Measurements from ENCODE around the gene CACYBP.

The CACYBP gene, protein sequence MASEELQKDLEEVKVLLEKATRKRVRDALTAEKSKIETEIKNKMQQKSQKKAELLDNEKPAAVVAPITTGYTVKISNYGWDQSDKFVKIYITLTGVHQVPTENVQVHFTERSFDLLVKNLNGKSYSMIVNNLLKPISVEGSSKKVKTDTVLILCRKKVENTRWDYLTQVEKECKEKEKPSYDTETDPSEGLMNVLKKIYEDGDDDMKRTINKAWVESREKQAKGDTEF

DNA sequence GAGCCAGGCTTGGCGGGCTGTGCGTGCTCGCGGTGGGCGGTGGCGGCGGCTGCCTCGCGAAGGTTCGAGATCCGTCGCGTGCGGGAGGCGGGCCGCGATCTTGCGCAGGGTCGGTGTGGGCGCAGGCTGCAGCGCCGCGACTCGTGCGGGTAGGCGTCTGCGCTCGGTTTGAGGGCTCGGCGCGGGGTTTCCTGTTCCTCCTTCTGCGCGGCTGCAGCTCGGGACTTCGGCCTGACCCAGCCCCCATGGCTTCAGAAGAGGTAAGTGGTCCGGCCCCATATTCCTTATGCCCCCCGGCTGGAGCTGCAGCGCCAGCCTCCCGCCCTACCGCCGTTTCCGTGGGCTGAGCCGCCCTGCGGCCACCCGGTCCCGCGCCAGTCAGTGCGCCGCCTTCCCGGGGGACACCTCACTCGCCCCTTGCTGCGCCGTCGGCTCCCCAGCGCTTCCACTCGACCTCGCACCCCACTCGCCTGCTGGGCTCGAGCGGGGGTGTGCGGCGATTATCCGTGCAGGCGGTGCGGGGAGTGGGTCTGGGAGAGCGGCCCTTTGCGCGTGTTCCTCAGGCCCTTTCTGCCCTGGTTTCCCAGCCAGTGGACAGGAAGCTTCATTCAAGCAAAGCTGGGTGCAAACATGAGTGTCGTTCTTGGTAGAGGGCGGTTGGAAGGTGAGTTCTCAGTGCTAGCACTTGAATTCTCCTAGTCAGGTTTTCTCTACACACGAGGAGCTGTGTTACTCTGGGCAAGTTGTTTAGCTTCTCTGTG, at the start of gene CACYBP:
Gene CACYBP (plus strand): TSS at position 12 of the 761 bp plus-strand sequence. CDS start 234 bp downstream, at position 246.
- DNase-seq (no peak), ATAC-seq (peak; percentile 1)

DNA sequence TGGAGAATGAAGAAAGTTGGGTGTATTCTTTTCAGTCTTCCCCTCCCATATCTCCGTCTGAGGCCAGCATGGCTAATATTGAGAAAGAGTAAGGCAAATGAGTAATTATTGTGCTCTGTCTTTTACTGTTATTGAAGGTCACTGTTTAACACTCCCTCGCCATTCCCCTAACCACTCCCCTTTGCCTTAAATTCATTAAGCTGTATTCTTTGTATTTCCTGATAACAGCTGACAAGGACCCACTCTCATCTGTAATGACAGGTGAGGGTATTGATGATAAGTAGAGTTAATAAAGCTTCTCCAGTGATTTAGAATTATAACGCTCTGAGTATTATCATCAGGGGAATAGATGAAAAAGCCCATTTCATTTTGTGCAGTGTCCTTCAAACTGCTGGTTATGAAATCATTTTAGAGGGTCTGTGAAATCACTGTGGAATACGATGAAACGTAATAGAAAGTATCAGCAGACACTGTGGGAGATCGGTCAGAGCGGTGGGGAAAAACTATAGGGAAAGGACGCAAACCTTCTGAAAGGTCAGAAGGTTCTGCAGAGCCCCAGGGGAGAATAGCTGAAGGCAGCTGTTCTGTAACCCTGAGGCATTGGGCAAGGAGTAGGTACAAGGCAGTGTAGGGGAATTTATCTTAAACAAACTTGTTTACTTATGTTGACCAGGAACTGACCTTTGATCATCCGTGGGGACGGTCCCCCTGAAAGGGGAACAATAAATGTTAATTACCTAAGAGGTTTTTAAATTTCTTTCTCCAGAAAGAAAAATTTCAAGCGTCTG, 46.3 kb upstream of the CACYBP start:
- ATAC-seq (peak; percentile 20), DNase-seq (no peak)
- Mint-ChIP-seq H3K27me3 (no peaks in the 10 kb centered on the region), H3K27ac (peak overlapping the region; percentile 33), H3K4me3 (no peak overlapping the region), H3K4me1 (peaks cover 27% of the 10 kb centered on the region), H3K36me3 (ENCODE audit: low read depth) (peaks cover 2% of the 10 kb centered on the region), H3K9me3 (no peaks in the 10 kb centered on the region)

More for the DNA sequence above, at the start of gene CACYBP:
- no peaks in the 10 kb centered on the region for H3K27me3 Mint-ChIP-seq
- H3K36me3 Mint-ChIP-seq (ENCODE audit: low read depth): peaks cover 42% of the 10 kb centered on the region
- H3K4me1 Mint-ChIP-seq: peaks cover 60% of the 10 kb centered on the region
- no peaks in the 10 kb centered on the region for H3K9me3 Mint-ChIP-seq
- no peak within 1 kb of the TSS for H3K4me3 Mint-ChIP-seq
- peak within 1 kb of the TSS; percentile 91 for H3K27ac Mint-ChIP-seq

DNA sequence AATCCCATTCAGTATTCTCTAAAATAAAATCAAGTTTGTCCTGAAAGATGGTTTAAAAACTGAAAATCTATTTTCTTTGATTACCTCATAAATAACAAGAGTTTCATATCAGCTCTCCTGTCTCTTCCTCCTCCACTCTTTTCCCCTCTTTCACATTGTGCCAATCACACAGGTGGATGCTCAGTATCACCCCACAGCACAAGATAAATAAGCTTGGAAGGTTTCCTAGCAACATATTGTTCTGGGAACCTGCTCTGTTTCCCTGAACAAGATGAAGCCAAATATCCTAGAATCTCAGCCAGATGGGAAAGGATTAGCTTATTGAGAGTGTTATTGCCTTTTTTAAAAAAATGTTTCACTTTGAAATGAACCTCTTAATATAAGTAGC, 45.7 kb upstream of the CACYBP start:
- no peak overlapping the region for H3K27ac Mint-ChIP-seq

DNA sequence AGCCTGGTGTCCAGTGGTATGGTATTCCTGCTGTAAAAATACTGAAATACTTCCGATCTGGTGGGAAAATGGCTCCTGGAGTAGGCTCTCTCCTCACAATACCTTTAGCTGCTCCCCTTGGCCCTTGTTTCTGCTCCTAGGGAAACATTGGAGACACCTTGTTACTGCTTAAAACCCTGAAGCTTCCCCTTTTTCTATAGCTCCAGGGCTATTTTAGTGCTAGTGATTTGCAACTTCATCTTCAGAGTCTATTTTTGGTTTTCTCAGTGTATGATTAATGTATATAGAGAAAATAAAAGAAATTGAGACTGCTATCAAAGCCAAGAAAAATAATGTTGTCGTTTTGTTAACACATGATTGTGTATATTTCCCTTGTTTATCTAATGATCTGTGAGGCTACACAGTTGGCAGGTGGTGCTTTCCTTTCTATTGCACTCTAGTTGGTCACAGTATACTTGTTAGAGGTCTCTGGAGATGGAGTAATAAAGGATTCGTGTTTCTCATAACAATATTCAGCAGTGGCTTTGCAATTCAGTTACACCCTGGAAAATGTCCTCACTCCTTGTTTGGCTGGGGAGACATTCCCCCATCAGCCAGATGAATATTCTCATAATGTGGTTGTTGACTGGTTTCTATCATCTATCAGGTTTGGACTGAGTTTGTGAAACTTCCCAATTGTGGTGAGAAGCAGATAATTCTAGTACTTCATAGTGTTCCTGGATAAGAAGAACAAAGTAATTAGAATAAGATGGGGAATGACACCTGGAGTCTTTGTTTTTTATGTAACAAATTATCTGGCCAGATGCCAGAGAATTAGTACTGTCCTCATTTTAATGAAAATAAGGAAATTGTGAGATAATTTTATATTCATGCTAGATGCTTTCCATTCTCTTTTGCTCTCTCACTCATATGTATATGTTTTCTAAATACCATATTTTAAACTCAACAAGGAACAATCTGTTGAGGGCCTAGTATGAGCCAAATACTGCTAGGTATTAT, 44.8 kb upstream of the CACYBP start:
- H3K36me3 Mint-ChIP-seq (ENCODE audit: low read depth): peaks cover 2% of the 10 kb centered on the region
- no peak overlapping the region for H3K4me3 Mint-ChIP-seq
- H3K4me1 Mint-ChIP-seq: peaks cover 28% of the 10 kb centered on the region
- no peak for DNase-seq
- ATAC-seq: no peak
- no peaks in the 10 kb centered on the region for H3K9me3 Mint-ChIP-seq
- H3K27ac Mint-ChIP-seq: peak overlapping the region; percentile 3
- H3K27me3 Mint-ChIP-seq: no peaks in the 10 kb centered on the region

More for the DNA sequence above, 45.7 kb upstream of the CACYBP start:
- H3K4me1 Mint-ChIP-seq: peaks cover 28% of the 10 kb centered on the region
- H3K36me3 Mint-ChIP-seq (ENCODE audit: low read depth): peaks cover 2% of the 10 kb centered on the region
- no peak overlapping the region for H3K4me3 Mint-ChIP-seq
- DNase-seq (no peak), ATAC-seq (no peak)
- H3K27me3 Mint-ChIP-seq: no peaks in the 10 kb centered on the region
- H3K9me3 Mint-ChIP-seq: no peaks in the 10 kb centered on the region

DNA sequence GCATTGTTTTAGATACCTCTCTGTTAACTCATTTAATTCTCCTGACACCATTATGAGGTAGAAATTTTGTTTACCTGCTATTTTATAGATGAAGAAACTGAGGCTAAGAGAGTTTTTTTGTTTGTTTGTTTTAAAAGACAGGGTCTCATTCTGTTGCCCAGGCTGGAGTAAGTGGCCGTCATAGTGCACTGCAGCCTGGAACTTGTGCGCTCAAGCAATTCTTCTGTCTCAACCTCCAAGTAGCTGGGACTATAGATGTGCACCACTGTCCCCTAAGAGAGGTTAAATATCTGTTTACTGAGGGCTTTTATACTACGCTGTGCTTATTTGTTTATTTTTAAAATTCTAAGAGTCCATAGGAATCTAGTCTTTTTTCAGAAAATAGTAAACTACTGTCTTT, 43.7 kb upstream of the CACYBP start:
- H3K9me3 Mint-ChIP-seq: no peaks in the 10 kb centered on the region
- H3K36me3 Mint-ChIP-seq (ENCODE audit: low read depth): peaks cover 2% of the 10 kb centered on the region
- H3K27ac Mint-ChIP-seq: no peak overlapping the region
- ATAC-seq (no peak), DNase-seq (no peak)
- no peak overlapping the region for H3K4me3 Mint-ChIP-seq
- H3K4me1 Mint-ChIP-seq: peaks cover 28% of the 10 kb centered on the region
- H3K27me3 Mint-ChIP-seq: no peaks in the 10 kb centered on the region

DNA sequence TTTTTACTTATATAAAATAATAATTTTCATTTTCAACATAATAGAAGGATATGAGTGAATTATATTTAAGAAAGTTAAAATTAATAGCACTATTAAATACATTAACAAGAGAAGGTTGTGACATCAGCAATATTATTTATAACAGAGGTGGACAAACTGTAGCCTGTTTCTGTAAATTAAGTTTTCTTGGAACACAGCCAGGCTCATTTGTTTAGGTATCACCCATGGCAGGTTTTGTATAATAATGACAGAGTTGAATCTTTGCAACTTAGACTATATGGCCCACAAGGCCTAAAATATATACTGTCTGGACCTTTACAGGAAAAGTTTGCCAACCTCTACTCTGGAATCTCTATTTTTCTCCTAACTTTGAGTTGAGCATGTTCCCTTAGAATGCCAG, 42.8 kb upstream of the CACYBP start:
- no peak overlapping the region for H3K4me3 Mint-ChIP-seq
- no peak for ATAC-seq
- no peaks in the 10 kb centered on the region for H3K27me3 Mint-ChIP-seq
- peaks cover 2% of the 10 kb centered on the region for H3K36me3 Mint-ChIP-seq (ENCODE audit: low read depth)
- H3K27ac Mint-ChIP-seq: no peak overlapping the region
- DNase-seq: no peak
- H3K4me1 Mint-ChIP-seq: peaks cover 28% of the 10 kb centered on the region
- H3K9me3 Mint-ChIP-seq: no peaks in the 10 kb centered on the region

DNA sequence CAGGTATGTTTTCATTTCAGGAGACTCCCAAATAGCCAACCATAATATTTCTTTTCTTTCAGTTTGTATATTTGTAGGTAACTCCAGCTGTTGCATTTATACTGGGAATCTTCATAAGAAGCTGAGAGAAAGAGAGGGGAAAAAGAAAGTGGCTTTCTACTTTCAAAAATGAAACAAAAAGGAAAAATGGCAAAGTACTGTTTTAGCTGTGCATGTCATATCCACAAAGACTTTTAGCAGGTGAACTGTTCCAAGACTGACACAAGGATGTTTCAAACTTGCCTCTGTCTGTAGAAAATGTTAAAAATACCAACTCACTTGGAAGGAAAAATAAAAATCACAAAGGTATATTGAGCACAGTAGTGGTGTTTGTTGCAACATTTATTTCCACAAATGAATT, 41.9 kb upstream of the CACYBP start:
- H3K36me3 Mint-ChIP-seq (ENCODE audit: low read depth): peaks cover 2% of the 10 kb centered on the region
- H3K9me3 Mint-ChIP-seq: no peaks in the 10 kb centered on the region
- DNase-seq (no peak), ATAC-seq (peak; percentile 36)
- no peak overlapping the region for H3K4me3 Mint-ChIP-seq
- no peak overlapping the region for H3K27ac Mint-ChIP-seq
- peaks cover 28% of the 10 kb centered on the region for H3K4me1 Mint-ChIP-seq
- H3K27me3 Mint-ChIP-seq: no peaks in the 10 kb centered on the region

DNA sequence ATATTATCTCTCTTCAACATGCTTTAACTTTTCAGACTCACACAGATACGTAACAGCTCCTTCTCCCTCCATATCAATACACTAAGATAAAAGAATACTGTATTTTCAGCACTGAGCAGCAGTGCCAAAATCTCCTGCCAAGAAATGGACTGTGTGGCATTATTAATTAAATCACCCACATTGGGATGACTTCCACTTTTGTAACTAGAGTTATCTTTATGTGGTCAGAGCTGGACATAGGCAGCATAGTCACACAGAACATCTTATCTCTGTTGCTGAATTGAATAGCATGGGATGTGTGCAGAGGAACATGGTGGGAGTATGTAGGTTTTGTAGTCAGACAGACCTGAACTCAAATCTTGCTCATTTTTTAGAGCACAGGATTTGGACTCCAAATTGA, 41.4 kb upstream of the CACYBP start:
- no peak for DNase-seq
- Mint-ChIP-seq H3K27me3 (no peaks in the 10 kb centered on the region), H3K27ac (no peak overlapping the region), H3K4me1 (peaks cover 27% of the 10 kb centered on the region), H3K36me3 (ENCODE audit: low read depth) (peaks cover 2% of the 10 kb centered on the region), H3K9me3 (no peaks in the 10 kb centered on the region), H3K4me3 (no peak overlapping the region)
- no peak for ATAC-seq

DNA sequence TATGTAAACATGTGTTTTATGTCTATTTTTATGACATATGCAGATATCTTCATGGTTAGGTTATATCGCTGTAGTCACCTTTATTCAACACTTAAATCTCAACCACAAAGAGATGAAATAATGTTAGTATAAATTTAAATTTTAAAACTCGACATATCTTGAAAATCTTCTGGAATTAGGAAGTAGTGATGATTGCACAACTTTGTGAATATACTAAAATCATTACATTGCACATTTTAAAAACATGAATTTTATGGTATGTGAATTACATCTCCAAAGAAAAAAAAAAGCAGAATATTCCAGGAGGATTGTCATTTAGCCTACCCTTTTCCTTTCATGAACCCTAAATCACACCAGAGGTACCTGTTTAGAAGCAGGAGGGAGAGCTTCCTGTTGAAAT, 39.4 kb upstream of the CACYBP start:
- no peaks in the 10 kb centered on the region for H3K27me3 Mint-ChIP-seq
- H3K4me1 Mint-ChIP-seq: peaks cover 33% of the 10 kb centered on the region
- ATAC-seq (no peak), DNase-seq (no peak)
- peaks cover 2% of the 10 kb centered on the region for H3K36me3 Mint-ChIP-seq (ENCODE audit: low read depth)
- no peak overlapping the region for H3K27ac Mint-ChIP-seq
- no peaks in the 10 kb centered on the region for H3K9me3 Mint-ChIP-seq
- no peak overlapping the region for H3K4me3 Mint-ChIP-seq

DNA sequence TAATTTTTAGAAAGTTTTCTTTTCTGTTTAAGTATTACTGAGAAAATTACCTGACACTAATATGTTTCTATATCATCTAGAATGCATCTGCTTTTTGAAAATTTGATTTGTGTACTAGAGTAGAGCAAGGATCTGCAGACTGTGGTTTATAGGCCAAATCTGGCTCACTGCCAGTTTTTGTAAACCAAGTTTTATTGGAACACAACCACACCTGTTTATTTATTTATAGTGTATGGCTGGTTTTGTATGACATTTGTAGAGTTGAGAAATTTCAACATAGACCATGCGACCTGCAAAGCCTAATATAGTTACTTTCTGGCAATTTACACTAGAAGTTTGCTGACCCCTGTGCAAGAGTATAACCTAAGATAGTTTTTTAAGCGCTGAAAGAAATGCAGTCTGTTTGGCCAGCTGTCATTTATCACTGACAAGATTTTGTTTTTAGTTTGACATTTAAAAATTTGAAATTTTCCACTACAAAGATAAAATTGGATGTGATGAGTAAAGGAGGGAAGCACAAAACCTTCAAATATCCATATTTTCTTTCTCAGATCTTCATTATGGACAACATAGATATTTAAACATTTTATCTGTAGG, 36.1 kb upstream of the CACYBP start:
- peaks cover 51% of the 10 kb centered on the region for H3K4me1 Mint-ChIP-seq
- ATAC-seq: no peak
- no peak overlapping the region for H3K4me3 Mint-ChIP-seq

DNA sequence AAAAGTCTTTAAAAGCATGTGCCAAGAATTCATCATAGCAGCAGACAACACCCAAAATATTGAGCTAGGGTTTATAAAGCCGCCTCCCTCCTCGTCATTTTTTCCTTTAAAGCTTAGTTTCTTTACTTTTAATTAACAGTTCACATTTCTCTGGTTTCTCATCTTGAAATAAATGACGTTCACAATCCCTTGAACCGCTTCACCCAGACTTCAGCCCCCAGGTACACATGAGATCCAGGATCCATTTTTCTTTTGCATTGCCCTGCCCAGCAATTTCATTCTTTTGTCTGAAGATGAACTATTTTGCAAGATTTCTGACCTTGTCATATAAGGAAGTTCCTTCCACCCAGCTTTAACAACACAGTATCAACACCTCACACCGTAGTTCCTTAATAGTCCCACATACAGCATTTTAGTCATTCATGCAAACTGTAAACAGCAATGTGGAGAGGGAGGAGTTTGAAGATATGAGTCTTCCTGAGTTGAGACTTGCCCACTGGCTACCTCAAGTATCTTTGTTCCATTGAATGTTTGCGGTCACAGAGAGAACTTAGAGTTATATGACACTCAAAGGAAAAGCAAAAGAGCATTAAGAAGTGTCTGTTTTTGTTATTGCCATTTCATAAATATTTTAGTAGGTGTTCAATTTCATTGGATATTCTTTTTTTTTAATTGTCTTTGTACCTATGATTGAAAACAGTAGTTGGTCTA, 35.3 kb upstream of the CACYBP start:
- Mint-ChIP-seq H3K27me3 (no peaks in the 10 kb centered on the region), H3K9me3 (no peaks in the 10 kb centered on the region), H3K4me1 (peaks cover 59% of the 10 kb centered on the region), H3K36me3 (ENCODE audit: low read depth) (no peaks in the 10 kb centered on the region), H3K4me3 (peak overlapping the region; percentile 68), H3K27ac (peak overlapping the region; percentile 86)
- DNase-seq (no peak), ATAC-seq (peak; percentile 88)

More for the DNA sequence above, 36.1 kb upstream of the CACYBP start:
- no peaks in the 10 kb centered on the region for H3K9me3 Mint-ChIP-seq
- DNase-seq: no peak
- H3K27ac Mint-ChIP-seq: peak overlapping the region; percentile 86
- no peaks in the 10 kb centered on the region for H3K36me3 Mint-ChIP-seq (ENCODE audit: low read depth)
- H3K27me3 Mint-ChIP-seq: no peaks in the 10 kb centered on the region

DNA sequence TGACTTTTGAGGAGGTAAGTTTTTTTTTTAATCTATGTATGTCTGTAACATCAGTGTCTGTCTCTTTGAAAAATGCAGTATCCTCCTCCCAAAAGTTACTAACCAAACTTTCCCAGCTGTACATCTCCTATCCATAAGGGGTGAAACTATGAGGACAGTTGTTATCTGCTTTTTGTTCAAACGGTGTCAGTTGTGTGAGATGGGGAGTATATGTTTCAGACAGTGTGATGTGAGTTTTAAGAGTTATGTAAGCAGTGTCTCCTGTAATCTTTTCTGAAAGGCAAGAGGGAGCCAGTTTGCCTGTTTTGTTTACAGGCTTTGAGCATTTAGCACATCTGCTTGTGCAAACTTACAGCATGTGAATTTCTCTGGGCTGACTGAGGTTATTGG, 34.8 kb upstream of the CACYBP start:
- Mint-ChIP-seq H3K36me3 (ENCODE audit: low read depth) (peaks cover 2% of the 10 kb centered on the region), H3K4me1 (peaks cover 64% of the 10 kb centered on the region), H3K9me3 (no peaks in the 10 kb centered on the region), H3K4me3 (peak overlapping the region; percentile 68), H3K27ac (peak overlapping the region; percentile 86), H3K27me3 (no peaks in the 10 kb centered on the region)
- ATAC-seq (no peak), DNase-seq (no peak)

DNA sequence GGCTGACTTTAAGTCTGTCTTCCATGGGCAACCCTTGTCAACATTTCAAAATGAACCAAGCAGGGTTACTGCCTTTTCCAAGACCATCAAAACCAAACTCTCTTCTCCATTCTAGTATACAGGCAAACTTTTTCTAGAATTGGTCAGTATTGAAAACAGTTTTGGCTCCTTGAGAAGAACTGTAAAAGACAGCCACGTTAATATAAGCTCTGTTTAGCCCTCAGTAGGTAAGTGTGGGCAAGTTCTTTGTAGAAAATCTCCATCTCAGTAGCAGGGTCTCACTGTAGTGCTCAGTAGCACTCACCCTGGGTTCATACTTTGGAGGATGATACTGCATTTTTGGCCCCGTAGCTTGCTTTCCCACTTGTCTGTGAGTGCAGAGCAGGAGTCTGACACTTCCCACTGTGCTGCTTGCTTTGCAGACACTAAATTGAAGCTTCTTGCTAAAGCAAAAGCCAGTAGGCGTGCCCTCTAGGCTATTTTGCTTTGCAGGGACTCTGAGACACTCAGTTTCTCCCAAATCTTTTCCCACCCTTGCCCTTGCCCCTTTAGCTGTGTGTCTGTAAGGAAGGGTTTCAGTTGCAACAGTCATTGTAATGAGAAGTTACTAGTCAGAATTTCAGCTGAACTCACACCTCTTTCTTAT, 34.3 kb upstream of the CACYBP start:
- DNase-seq (no peak), ATAC-seq (no peak)
- Mint-ChIP-seq H3K4me3 (peak overlapping the region; percentile 68), H3K27ac (peak overlapping the region; percentile 86), H3K4me1 (peaks cover 70% of the 10 kb centered on the region), H3K36me3 (ENCODE audit: low read depth) (peaks cover 2% of the 10 kb centered on the region), H3K27me3 (no peaks in the 10 kb centered on the region), H3K9me3 (no peaks in the 10 kb centered on the region)
